Ovary (tissue), 3 donors: ENCODE measurements around the gene ADAMTS14.

Source experiments
- CTCF ChIP-seq, 3 donors: fragments of 450-650 bp in 2 of 3; fragments of 200-600 bp in 1 of 3; IDR thresholded peaks; one replicate each; pipeline versions ENCODE4 v1.5.1 to v1.8.0; 2016 to 2022; ENCODE audit warnings: antibody characterized with exemption in 3 of 3, mild to moderate bottlenecking in 1 of 3
- EP300 ChIP-seq: sonication (generic); formaldehyde crosslinking; IDR thresholded peaks from one replicate; pipeline ENCODE4 v1.6.1; 2017; ENCODE audit warnings: antibody characterized with exemption
- POLR2A ChIP-seq: fragments of 450-650 bp; IDR thresholded peaks from one replicate; pipeline ENCODE4 v1.6.1; 2017; ENCODE audit warnings: antibody characterized with exemption, mild to moderate bottlenecking, moderate library complexity
- donor health status: DM: no; HTN: no; CAD: no.

- TF ChIP-seq CTCF (IDR thresholded peaks at IDR 0.05) (no peak), EP300 (no peak), POLR2A (no peak)
These were observed 27.4 kb downstream of the ADAMTS14 start for GRCh38 chr10:70699659-70700174.
